HL-60 (cell line): Measurements from ENCODE around the gene FNDC3B.
A peak's percentile ranks its signal among the peaks of the same experiment; 100 is the strongest.
"Not testable (repeated sequence)": the region's sequence is repeated elsewhere in the genome, so short reads cannot be mapped to it uniquely, and the experiment has no call there.

ENCODE experiments used
- DNase-seq, 2 experiments: peaks; one replicate each; pipeline ENCODE4 v3.0.0-alpha.2; 2010 to 2020; ENCODE audit warnings: low read depth in 1 of 2, low spot score in 1 of 2
- H3K27ac ChIP-seq: fragments of 250-450 bp; sonication (Bioruptor Pico); replicated peaks from 2 replicates; pipeline ENCODE4 v1.5.1; 2020; ENCODE audit warnings: mild to moderate bottlenecking, moderate library complexity
- H3K27me3 ChIP-seq: fragments of 250-450 bp; sonication (Bioruptor Pico); 2 replicates; pipeline ENCODE4 v1.5.1; 2021; ENCODE audit warnings: mild to moderate bottlenecking, moderate library complexity; ENCODE audit not compliant: insufficient read depth, poor library complexity, severe bottlenecking
- H3K4me3 ChIP-seq: replicated peaks from 2 replicates; pipeline ENCODE4 v1.5.1; 2011; ENCODE audit warnings: mild to moderate bottlenecking, control low read depth, low read length; ENCODE audit not compliant: insufficient read depth
- CTCF ChIP-seq: IDR thresholded peaks from one replicate; pipeline ENCODE4 v1.5.1; 2011; ENCODE audit warnings: low read length, control low read depth, inconsistent platforms; ENCODE audit not compliant: insufficient read depth
- GABPA ChIP-seq: IDR thresholded peaks from 2 replicates; pipeline ENCODE4 v1.6.1; 2012; ENCODE audit warnings: low read depth
- POLR2AphosphoS5 ChIP-seq: IDR thresholded peaks from 2 replicates; pipeline ENCODE4 v1.6.1; 2012; ENCODE audit warnings: low read depth
- REST ChIP-seq: IDR thresholded peaks from 2 replicates; pipeline ENCODE4 v1.6.1; 2012; ENCODE audit warnings: low read depth; ENCODE audit not compliant: insufficient replicate concordance
- SPI1 ChIP-seq: IDR thresholded peaks from 2 replicates; pipeline ENCODE4 v1.6.1; 2012; ENCODE audit warnings: low read depth, mild to moderate bottlenecking, borderline replicate concordance

The FNDC3B gene

GRCh38 chr3:172042136-172042662 lies 2.8 kb downstream of the FNDC3B start:
- Histone ChIP-seq H3K27me3 (no peaks in the 10 kb centered on the region), H3K4me3 (peak overlapping the region; percentile 79), H3K27ac (peak overlapping the region; percentile 94)
- no peak for DNase-seq
- TF ChIP-seq SPI1 (no peak), REST (no peak), CTCF (no peak), GABPA (no peak), POLR2AphosphoS5 (no peak)

DNA sequence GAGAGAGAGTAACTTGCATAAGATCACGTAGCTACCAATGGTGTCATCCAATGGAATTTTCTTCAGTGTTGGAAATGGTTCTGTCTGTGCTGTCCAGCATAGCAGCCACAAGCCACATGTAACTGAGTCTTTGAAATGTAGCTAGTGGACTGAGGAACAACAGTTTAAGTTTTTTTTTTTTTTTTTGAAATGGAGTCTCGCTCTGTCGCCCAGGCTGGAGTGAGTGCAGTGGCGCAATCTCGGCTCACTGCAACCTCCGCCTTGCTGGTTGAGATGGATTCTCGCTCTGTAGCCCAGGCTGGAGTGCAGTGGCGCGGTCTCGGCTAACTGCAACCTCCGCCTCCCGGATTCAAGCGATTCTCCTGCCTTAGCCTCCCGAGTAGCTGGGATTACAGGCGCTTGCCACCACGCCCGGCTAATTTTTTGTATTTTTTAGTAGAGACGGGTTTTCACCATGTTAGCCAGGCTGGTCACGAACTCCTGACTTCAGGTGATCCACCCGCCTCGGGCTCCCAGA lies 3.3 kb downstream of the FNDC3B start:
- DNase-seq: peak in 1 of 2 experiments; percentile 80
- Histone ChIP-seq H3K4me3 (peak overlapping the region; percentile 79), H3K27ac (peak overlapping the region; percentile 94)
- peak; percentile 53; the same call in 1 of the 2 replicates for TF ChIP-seq POLR2AphosphoS5
- peak; percentile 84 for TF ChIP-seq REST
- H3K27me3 ChIP-seq: not testable (repeated sequence)

DNA sequence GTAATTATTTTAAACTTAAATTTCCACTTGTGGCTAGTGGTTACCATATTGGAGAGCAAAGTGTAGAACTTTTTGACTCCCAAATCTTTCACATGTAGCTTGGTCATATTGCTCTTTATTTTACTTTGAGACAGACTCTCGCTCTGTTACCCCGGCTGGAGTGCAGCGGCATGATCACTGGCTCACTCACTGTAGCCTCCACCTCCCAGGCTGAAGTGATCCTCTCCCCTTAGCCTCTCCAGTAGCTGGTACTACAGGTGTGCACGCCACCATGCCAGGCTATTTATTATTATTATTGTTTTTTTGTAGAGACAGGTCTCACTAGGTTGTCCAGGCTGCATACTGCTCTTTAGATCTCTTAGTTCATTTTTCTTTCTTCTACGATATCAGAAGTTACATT lies 3.9 kb downstream of the FNDC3B start:
- Histone ChIP-seq H3K27me3 (no peaks in the 10 kb centered on the region), H3K4me3 (peak overlapping the region; percentile 79), H3K27ac (peak overlapping the region; percentile 94)
- DNase-seq: no peak
- no peak for TF ChIP-seq REST
- no peak for TF ChIP-seq CTCF
- no peak for TF ChIP-seq SPI1
- no peak for TF ChIP-seq GABPA
- TF ChIP-seq POLR2AphosphoS5: no peak
